SKM-1 (cell line): ENCODE results near the gene RCAN1.
"Not testable (repeated sequence)": the region's sequence is repeated elsewhere in the genome, so short reads cannot be mapped to it uniquely, and the experiment has no call there.

Source experiments
- DNase-seq: peaks from one replicate; lab custom pipeline; 2025; ENCODE audit not compliant: unreplicated experiment; lab: John Stamatoyannopoulos, UW

Gene RCAN1

GRCh38 chr21:34519016-34519415 is 95.9 kb downstream of the RCAN1 start:
- DNase-seq, result no peak

DNA sequence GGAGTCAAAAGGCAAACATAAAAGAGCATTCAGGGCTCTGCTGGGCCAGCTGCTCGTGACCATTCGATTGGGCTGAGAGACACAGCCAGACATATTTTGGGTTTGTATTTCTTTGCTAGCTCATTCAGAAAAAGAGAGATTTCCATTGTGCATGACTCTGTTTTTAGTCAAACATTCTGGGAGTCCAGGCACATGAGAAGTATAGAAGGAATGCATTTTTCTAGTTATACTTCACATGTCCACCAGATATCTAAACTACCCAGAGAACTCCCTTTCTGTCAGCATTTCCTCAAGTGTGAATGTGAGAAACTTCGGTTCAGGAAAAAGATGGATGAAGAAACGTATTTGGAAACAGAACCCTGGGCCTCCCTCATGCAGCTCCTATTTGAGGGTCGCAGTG is 96.6 kb downstream of the RCAN1 start:
- no peak for DNase-seq

- DNase-seq, result peak; percentile 85
These were observed 97.2 kb downstream of the RCAN1 start for GRCh38 chr21:34517491-34518245.

DNA sequence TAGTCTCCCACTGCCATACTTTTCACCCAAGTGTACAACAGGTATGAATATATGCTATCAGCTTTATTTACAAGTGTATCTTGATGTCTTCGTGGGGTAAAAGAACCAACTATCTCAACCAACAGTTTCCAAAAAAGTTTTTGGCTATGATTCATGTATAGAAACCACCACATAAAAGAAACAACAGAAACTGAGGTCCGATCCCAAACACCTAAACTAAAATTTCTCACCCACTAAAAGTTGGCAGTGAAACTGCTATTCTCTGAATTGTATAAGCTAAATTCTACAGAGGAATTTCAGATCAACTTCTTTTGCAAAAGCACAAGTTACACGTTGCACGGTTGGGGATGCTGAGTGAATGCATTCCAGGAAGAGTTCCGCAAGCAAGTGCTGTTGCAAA is 97.9 kb downstream of the RCAN1 start:
- DNase-seq, result no peak

GRCh38 chr21:34514576-34515115 is 100.3 kb downstream of the RCAN1 start:
- no peak for DNase-seq

- peak; percentile 75 for DNase-seq
These were observed 101.7 kb downstream of the RCAN1 start for GRCh38 chr21:34513129-34513675.

DNA sequence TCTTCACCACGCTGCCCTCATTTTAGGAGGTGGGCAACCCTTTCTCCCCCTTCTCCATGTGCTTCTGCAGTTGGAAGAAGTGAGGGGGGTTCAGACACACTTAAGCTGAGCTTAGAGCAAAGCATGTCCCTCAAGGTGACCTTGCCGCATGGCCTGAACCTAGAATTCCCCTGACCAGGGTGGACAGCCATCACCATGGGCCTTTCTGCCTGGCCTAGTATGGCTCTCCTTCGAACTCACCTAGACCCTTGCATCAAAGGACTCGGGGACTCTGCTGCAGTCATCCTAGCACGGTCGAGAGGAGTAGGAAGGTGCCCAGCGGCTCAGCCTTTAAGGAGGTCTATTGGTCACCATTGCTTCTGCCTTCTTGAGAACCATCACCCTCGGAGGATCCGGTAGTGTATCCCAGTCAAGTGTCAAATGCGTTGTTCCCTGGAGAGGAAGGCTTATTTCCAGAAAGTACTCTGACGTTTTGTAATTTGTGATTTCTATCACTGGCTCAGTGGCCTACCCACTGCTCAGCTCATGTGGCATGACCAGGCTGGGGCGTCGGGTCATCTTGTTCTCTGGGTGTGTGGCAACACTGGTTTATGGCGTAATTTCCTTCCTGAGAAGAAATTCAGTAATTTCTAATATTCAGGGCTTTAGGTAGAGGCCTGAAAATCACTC is 103.0 kb downstream of the RCAN1 start, which contains the start of gene KCNE1:
KCNE1 (minus strand) TSS at position 424 of the 669 bp plus-strand sequence. CDS start 62,576 bp downstream, outside the sequence.
- peak; percentile 49 for DNase-seq

DNA sequence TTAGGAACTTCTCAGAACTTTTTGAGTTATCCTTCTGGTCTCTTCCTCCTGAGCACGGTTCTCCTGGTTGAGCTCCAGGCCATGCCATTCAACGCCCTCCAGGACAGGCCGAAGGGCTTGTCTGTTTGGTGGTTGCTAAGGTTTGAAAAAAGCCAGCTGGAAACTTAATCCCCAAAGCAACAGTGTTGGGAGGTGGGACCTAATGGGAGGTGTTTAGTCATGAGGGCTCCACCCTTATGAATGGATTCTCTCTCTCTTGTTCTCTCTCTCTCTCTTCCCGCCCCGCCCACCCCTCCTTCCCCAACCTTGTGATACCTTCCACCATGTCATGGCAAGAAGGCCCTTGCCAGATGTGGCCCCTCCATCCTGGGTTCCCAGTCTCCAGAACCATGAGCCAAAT is 103.7 kb downstream of the RCAN1 start:
- DNase-seq, result no peak

GRCh38 chr21:34510148-34511142 is 104.5 kb downstream of the RCAN1 start:
- peak; percentile 63 for DNase-seq

- DNase-seq, result no peak
These were observed 105.8 kb downstream of the RCAN1 start for GRCh38 chr21:34509151-34509550.

DNA sequence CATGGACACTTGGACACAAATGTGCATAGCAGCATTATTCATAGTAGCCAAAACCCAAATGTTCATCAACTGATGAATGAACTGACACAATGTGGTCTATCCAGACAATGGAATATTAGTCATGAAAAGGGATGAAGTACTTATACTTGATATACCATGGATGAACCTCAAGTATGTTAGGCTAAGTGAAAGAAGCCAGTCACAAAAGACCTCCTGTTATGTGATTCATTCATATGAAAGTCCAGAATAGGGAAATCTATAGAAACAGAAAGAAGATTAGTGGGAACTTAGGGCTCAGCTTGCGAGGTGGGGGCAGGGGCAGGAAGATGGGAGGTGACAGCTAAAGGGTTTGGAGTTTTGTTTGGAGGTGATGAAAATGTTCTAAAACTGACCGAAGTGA is 110.3 kb downstream of the RCAN1 start:
- no peak for DNase-seq

- no peak for DNase-seq
These were observed 112.3 kb downstream of the RCAN1 start for GRCh38 chr21:34502480-34503106.

- DNase-seq, result no peak
These were observed 113.2 kb downstream of the RCAN1 start for GRCh38 chr21:34501716-34502115.

DNA sequence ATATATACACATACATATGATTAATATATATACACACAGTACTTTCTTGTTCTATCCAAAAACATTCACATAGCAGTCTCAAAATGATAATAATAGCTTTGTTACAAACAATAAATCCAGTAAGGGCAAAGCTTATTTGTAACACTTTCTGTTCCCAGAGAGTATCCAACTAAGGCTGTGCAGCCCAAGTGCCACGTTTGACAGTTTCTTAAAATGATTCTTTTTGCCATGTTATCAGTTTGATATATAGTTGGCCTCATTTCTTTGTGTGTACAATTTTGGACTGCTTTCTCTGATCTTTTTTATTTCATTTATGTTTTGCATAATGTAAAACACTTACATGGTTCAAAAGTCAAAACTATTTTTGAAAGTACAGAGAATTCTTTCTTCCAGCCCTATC is 114.7 kb downstream of the RCAN1 start:
- no peak for DNase-seq

DNA sequence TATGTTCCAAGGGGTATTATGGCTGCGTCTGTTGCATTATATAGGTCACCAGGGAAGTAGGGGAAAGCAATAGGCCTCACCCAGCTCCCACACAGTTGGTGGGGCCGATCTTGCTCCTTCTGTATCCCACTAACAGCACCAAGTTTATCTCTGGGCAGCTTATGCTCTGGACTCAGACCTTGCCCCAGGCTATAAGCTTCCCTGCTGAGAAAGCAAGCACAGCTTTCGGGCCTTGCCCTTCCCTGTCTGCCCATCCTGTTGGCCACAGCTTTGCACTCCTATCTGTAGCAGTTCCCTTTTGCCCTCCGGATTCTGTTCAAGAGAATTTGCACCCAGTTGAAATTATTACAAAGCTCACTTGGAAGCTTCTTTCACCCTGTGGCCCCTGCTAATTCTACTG is 115.8 kb downstream of the RCAN1 start:
- no peak for DNase-seq

GRCh38 chr21:34498623-34499022 is 116.3 kb downstream of the RCAN1 start:
- no peak for DNase-seq

DNA sequence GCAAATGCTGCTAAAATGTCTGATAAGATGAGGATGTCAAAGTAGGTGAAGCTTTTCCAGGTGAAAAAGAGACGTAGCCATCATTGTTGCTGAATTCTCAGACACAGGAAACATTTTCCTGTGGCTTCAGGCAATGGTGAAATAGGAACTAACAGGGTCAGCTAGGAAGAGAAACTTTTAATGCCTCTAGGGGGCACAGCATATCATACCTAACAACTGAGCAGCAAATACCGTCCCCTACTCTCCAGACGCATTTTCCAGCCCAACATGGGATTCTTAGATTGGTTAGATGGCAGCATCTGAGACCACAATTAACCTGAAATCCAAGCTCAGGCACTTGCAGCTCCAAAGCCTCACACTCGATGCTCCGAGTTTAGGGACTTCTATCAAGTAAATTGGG is 131.1 kb downstream of the RCAN1 start:
- DNase-seq, result not testable (repeated sequence)

DNA sequence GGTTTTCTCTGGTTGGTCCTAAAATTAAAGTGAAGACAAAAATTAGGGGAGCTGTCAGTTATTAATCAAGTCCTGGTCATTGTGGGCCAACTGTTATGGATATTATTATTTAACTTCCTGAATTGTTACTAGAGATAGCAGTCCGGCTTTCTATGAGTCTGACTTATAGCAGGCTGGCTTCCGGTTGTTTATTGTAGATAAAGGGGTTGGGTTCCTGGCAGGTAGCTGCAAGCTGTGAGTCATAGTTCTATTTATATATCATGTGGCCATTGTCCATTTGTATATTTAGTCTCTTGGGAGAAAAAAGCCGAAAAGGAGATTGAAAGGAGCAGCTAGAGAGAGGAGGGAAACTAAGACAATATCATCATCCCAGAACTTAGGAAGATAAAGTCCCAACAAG is 131.5 kb downstream of the RCAN1 start:
- not testable (repeated sequence) for DNase-seq

GRCh38 chr21:34467333-34467732 is 147.6 kb downstream of the RCAN1 start:
- not testable (repeated sequence) for DNase-seq
